Activated CD8-positive, alpha-beta T cell treated with anti-CD3 and anti-CD28 coated beads for 36 hours (primary cell): ENCODE results near the gene MAN1B1. TPM values are rescaled to one million over a fixed set of nuclear protein-coding genes. Genes with fewer than 3 reads are reported as not detected.
A peak's percentile ranks its signal among the peaks of the same experiment; 100 is the strongest.

Experiments
- ATAC-seq: fragments of 200-7000 bp; cut with Tn5 transposase; one replicate; pipeline ENCODE4 v1.10.0; 2021; ENCODE audit warnings: mild to moderate bottlenecking, moderate library complexity
- CTCF ChIA-PET: fragments of 350-600 bp; sonication (Branson Sonifier 250); formaldehyde crosslinking; loops from one replicate; lab custom pipeline; 2021; ENCODE audit warnings: antibody characterized with exemption; lab: Charles Lee
- POLR2A ChIA-PET: fragments of 350-600 bp; sonication (Branson Sonifier 250); formaldehyde crosslinking; loops from one replicate; lab custom pipeline; 2021; ENCODE audit warnings: antibody characterized with exemption; lab: Charles Lee
- DNase-seq: peaks from one replicate; pipeline ENCODE4 v3.0.0-alpha.2; 2020
- H3K27ac Mint-ChIP-seq: one replicate; pipeline ENCODE4 v1.8.0; 2021; ENCODE audit warnings: mild to moderate bottlenecking, mixed read lengths
- H3K27me3 Mint-ChIP-seq: one replicate; pipeline ENCODE4 v1.8.0; 2021; ENCODE audit warnings: mixed read lengths
- H3K36me3 Mint-ChIP-seq: one replicate; pipeline ENCODE4 v1.8.0; 2021; ENCODE audit warnings: low read depth, mixed read lengths
- H3K4me1 Mint-ChIP-seq: one replicate; pipeline ENCODE4 v1.8.0; 2021; ENCODE audit warnings: low read depth, mixed read lengths
- H3K4me3 Mint-ChIP-seq: one replicate; pipeline ENCODE4 v1.8.0; 2021; ENCODE audit warnings: mild to moderate bottlenecking, moderate library complexity, mixed read lengths
- H3K9me3 Mint-ChIP-seq: one replicate; pipeline ENCODE4 v1.8.0; 2021; ENCODE audit warnings: mixed read lengths
- CTCF ChIP-seq: fragments of 200-600 bp; IDR thresholded peaks from one replicate; pipeline ENCODE4 v1.8.0; 2022; ENCODE audit warnings: antibody characterized with exemption, mild to moderate bottlenecking
- intact Hi-C: fragments of 100-400 bp; cut with micrococcal nuclease; formaldehyde crosslinking; loops from one replicate; pipeline ENCODE4 v1.10.0; 2022
- total RNA-seq, 2 experiments: library from RNA; stranded (reverse); gene quantifications; one replicate each; pipeline ENCODE4 v1.2.3, GENCODE V29; 2021

The MAN1B1 gene
- total RNA-seq, 2 experiments from 2014 or later: 31.1 to 33.2 TPM

DNA sequence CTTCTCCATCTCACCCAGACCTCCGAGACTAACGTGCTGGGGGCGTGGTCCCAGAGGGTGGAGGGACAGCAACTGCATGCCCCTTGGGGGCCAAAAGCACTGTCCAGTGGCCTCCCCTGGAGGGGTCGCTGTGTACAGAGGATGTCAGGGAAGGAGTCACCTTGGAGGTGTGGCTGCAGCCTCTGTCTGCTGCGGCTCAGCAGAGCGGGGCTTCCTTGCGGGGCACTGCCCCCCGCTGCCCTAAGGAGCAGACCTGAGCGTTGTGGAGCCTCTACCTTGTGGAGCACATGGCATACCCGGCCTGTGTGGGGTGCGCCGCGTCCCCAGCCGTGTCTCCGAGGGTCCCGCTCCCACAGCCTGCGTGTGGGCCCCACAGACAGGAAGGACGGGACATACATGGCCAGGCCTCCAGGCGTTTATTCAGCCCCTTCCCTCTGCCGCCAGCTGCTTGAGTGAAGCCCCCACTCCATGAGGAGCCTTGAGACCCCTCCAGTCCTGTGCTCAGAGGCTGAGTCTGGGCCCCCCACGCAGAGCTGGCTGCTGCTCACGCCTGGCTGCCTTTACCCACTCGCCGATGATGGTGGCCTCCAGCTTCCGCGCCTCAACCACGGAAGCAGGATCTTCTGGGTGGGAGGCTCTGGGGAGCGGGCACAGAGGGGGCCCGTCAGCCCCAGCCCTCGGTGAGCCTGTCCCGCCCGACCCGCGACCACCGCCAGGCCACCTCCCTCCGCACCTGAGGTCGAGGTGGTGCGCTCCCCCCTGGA, 23.5 kb downstream of the MAN1B1 start:
- H3K27me3 Mint-ChIP-seq: no peaks in the 10 kb centered on the region
- intact Hi-C loops: no loop called here
- no peak overlapping the region for H3K27ac Mint-ChIP-seq
- ChIA-PET POLR2A (no interaction called here), CTCF (interaction anchor here (0.6 kb wide), 1 partner anchor 81 kb away, joined by 3 read pairs; no protein-coding TSS in a partner anchor)
- H3K9me3 Mint-ChIP-seq: no peaks in the 10 kb centered on the region
- H3K4me1 Mint-ChIP-seq: peaks cover 5% of the 10 kb centered on the region
- DNase-seq (no peak), ATAC-seq (no peak)
- no peak overlapping the region for H3K4me3 Mint-ChIP-seq
- no peak for TF ChIP-seq CTCF
- H3K36me3 Mint-ChIP-seq: peaks cover 18% of the 10 kb centered on the region

DNA sequence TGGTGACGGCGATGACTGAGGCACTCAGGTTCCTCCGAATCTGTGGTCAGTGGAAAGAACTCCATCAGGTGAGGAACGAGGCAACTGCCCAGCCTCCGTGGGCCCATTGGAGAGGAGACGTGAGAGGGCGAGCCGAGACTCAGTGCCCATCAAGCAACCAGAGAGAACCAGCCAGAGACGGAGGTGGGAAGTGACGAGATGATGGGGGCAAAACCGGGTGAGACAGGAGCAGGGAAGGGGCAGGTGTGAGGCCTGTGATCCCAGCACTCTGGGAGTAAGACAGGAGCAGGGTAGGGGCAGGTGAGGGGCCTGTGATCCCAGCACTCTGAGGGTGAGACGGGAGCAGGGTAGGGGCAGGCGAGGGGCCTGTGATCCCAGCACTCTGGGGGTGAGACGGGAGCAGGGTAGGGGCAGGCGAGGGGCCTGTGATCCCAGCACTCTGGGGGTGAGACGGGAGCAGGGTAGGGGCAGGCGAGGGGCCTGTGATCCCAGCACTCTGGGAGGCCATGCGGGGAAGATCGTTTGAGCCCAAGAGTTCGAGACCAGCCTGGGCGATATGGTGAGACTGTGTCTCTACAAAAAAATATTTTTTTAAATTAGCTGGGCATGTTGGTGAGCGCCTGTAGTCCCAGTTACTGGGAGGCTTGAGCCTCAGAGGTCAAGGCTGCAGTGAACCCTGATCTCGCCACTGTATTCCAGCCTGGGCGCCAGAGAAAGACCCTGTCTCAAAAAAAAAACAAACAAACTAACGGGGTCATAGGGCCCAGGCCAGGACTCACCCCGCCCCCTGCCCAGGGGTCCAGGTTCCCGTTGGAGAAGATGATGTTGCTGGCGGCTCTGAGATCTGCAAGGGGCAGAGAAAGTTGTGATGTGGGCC, 24.4 kb downstream of the MAN1B1 start:
- ATAC-seq (no peak), DNase-seq (no peak)
- Mint-ChIP-seq H3K9me3 (no peaks in the 10 kb centered on the region), H3K27ac (peak overlapping the region; percentile 39), H3K36me3 (peaks cover 18% of the 10 kb centered on the region), H3K27me3 (no peaks in the 10 kb centered on the region), H3K4me1 (peaks cover 5% of the 10 kb centered on the region), H3K4me3 (no peak overlapping the region)
- intact Hi-C loops: no loop called here
- TF ChIP-seq CTCF: no peak
- POLR2A ChIA-PET: interaction anchor here (0.8 kb wide), 1 partner anchor 115 kb away, joined by 3 read pairs; no protein-coding TSS in a partner anchor
- CTCF ChIA-PET: interaction anchor here (0.6 to 0.9 kb wide), 2 partner anchors 15 to 82 kb away, joined by 3 read pairs; no protein-coding TSS in a partner anchor

DNA sequence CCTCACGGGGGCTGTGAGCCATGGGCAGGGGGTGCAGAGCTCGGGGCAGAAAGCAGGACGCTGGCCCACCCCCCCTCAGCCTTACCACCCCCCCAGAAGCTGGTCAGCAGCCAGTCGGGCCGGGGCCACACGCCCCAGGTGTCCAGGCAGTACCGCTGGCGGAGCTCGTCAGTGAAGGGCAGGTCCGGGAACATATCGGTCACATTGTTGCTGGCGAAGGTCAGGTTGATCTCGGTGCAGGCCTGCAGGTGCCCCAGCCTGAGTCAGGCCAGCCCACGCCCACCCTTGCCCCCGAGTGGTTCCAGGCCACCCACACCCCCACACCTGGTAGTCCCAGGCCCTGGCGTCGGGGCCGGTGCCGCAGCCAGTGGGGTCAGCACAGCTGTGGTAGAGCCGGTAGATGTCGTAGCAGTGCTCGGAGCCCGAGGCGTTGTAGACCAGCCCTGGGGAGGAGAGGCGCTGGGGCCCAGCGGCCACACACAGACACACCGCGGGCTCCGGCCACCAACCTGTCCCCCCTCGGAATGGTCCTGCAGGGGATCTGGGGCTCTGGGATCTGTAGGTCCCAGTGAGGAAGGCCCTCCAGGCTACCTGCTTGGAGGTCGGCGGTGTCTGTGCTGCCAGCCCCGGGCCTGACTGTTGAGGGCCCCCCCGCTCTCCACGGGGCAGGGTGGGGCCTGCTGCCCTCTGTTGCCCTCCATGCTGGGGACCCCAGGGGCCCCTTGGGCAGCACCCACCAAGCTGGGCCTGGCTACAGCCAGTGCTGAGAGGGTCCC, 25.2 kb downstream of the MAN1B1 start:
- Mint-ChIP-seq H3K4me1 (peaks cover 5% of the 10 kb centered on the region), H3K4me3 (no peak overlapping the region), H3K27me3 (no peaks in the 10 kb centered on the region), H3K36me3 (peaks cover 18% of the 10 kb centered on the region), H3K27ac (no peak overlapping the region), H3K9me3 (no peaks in the 10 kb centered on the region)
- TF ChIP-seq CTCF: no peak
- ATAC-seq (no peak), DNase-seq (no peak)
- ChIA-PET CTCF (interaction anchor here (0.9 to 2.0 kb wide), 2 partner anchors 16 kb away, joined by 3 to 9 read pairs; no protein-coding TSS in a partner anchor), POLR2A (interaction anchor here (0.8 kb wide), 1 partner anchor 114 kb away, joined by 3 read pairs; no protein-coding TSS in a partner anchor)
- intact Hi-C loops: no loop called here

GRCh38 chr9:137112564-137113384, 26.0 kb downstream of the MAN1B1 start:
- Mint-ChIP-seq H3K4me1 (peaks cover 5% of the 10 kb centered on the region), H3K27me3 (no peaks in the 10 kb centered on the region), H3K4me3 (peak overlapping the region; percentile 75), H3K9me3 (no peaks in the 10 kb centered on the region), H3K36me3 (peaks cover 18% of the 10 kb centered on the region), H3K27ac (peak overlapping the region; percentile 63)
- no peak for TF ChIP-seq CTCF
- ChIA-PET POLR2A (interaction anchor here (0.7 to 1.6 kb wide), 6 partner anchors 17 to 187 kb away, joined by 3 to 5 read pairs (median 3); no protein-coding TSS in a partner anchor), CTCF (interaction anchor here (0.7 to 2.0 kb wide), 4 partner anchors 17 to 77 kb away, joined by 3 to 9 read pairs (median 3); no protein-coding TSS in a partner anchor)
- DNase-seq: no peak
- ATAC-seq: no peak
- intact Hi-C loops: no loop called here
